HG02763 (cell line): ENCODE data around the gene ZNF335.
"Not testable (repeated sequence)": the region's sequence is repeated elsewhere in the genome, so short reads cannot be mapped to it uniquely, and the experiment has no call there.

ENCODE experiments used
- ATAC-seq: cut with Tn5 transposase; IDR thresholded peaks from one replicate; pipeline ENCODE4 v1.9.1; 2021; ENCODE audit warnings: mild to moderate bottlenecking, moderate library complexity; ENCODE audit not compliant: unreplicated experiment

The ZNF335 gene

DNA sequence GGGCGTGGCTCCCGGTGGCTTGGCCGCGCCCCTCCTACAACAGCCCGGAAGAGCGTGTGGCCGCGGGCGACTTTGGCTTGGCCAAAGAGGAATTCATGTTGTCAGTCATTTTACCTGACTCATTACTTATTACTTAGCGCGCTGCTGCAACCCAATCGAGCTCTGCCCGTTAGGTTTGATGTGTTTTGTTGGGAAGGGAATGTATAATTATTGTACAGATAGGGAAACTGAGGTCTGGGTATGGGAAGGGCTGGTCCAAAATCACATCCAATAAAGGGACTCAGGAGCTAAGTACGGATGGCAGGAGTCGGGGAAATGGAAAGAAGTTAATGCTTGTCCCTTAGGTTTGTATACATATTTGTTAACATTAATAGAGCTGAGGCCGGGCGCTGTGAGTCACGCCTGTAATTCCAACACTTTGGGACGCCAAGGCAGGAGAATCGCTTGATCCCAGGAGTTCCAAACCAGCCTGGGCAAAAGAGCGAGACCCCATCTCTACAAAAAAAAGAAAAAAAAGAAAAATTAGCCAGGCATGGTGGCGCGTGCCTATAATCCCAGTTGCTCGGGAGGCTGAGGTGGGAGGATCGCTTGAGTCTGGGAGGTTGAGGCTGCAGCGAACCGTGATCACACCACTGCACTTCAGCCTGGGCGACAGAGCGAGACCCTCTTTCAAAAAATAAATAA, 639 bp upstream of the ZNF335 start:
- ATAC-seq, result no peak

- ATAC-seq, result no peak
These were observed 653 bp downstream of the ZNF335 start for GRCh38 chr20:45971425-45971674.

DNA sequence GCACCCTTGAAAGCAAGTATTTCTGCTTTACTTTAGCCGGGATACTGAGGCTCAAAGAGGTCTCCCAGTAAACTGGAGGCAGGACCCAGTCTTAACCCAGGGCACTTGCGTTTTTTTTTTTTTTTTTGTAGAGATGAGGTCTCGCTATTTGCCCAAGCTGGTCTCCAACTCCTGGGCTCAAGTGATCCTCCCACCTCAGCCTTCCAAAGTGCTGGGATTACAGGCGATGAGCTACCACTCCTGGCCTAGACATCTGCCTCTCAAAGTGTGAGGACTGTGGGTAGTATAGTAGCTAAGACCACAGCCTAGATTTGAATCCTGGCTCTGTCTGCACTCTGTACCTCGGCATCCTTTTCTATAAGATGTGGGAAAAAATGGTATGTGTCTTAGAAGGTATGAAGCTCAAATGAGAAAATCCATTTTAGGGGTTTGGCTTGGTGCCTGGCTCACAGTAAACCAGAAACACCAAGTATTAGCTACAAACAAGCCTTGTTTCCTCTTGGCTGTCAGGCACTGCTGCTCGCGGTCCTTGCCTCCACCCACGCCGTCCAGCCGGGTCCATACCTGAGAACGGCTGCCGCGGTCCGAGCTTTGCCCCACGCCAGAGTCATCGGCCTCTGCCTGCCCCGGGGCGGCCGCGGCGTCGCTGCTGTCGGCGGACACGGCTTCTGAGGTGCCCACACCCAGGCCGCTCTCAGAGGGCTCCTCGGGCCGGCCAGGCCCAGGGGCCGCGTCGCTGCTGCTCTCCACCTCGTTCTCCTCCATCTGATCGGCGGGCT, 1.2 kb downstream of the ZNF335 start:
- ATAC-seq, result no peak

GRCh38 chr20:45969712-45970634, 2.0 kb downstream of the ZNF335 start:
- ATAC-seq, result no peak

GRCh38 chr20:45968801-45969711, 2.9 kb downstream of the ZNF335 start:
- no peak for ATAC-seq

DNA sequence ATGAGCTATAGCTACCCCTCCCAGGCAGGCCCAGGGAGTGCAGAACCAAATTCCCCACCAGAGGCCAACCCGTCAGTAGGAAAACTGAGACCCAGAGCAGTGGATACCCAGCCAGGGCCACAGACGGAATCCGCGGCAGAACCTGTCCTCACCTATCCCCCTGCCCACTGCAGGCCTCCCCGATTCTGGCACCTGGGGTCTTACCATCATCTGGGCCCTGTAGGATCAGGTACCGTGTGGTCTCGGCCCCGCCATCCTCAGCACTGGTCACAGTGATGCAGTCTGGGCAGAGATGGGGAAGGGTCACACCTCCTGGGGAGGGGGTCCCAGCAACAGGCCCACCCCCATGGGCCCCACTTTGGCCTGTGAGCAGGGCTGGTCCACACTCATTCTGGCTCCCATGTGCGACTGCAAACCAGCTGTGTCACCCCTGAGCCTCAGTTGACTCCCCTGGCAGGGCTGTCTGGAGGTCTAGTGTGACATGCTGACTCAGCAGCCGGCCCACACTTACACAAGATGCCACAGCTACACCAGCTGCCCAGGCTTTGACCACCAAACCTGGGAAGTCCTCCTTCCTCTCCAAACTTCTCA, 3.8 kb downstream of the ZNF335 start:
- no peak for ATAC-seq

DNA sequence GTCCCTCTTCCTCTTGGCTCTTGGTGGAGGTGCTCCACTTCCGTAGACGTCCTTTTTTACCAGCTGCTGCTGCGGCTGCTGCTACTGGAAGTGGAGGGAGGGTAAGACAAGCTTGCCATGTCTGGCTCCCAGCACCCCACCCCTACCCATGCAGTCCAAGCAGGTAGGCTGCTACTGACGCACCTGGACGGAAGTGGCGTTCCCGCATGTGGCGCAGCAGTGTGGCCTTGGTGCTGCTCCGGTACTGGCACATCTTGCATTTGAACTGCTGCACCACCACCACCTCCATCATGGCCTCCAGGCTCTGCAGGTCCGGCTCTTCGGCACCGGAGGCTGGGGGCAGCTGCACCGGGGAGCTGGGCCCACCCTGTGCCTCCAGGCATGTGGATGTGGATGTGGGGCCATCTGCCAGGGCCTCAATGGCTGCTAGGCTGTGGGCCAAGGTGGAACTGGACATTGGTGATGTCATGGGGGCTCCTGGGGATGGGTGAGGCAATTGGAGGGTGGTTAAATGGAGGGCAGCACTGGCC, 4.4 kb downstream of the ZNF335 start:
- ATAC-seq, result no peak

DNA sequence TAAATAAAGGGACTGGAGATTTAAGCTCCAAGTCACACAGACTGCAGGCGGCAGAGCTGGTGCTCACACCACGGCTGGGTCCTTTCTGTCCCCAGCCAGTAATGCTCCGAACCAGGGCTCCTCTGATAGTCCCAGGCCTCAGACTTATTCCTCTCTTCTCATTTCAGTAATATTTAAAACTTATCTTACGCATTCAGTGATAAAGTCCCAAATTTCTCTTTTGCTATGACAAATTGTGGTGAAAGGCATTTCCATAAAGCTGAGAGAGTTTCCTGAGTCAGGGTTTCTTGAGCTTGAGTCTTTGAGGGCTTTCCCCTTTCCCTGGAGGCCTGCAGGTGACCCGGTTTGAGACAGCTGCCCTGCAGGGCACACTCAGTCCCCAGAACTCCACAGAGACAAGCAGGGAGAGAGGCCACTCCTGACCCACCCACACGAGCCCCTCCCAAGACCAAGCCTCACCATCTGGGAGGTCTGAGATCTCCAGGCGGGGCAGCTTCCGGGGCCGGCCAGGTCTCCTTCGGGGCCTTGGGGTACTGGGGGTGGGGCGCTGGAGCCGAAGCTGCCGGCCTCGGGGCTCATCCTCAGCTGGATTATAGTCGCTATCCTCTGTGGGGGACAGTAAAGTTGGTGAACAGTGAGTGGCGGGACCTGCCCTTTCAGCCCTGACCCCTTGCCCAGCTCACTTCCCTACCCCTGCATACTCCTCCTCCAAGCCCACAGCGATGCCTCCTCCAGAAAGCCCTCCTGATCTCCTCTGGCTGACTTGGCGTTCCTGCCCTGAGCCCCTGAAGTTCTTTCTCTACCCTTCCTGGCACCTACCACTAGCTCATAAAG, 6.6 kb downstream of the ZNF335 start:
- no peak for ATAC-seq

DNA sequence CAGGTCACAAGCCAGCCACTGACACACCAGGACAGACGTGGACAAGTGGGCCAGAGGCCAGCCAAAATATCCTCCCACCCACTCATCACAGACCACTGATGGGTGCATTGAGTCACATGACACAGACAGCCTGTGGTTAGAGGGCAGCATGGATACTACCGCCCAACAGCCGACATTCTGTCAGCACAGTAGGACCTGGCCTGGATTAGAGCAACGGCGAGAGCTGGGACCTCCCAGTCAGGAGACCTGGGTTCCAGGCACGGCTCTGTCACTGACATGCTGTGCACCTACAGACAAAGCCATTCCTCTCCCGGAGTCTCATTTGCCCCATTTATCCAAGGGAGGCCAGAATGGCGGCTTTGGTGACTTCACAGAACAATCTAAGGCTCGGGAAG, 8.0 kb downstream of the ZNF335 start:
- no peak for ATAC-seq

- no peak for ATAC-seq
These were observed 8.7 kb downstream of the ZNF335 start for GRCh38 chr20:45963059-45964005.

GRCh38 chr20:45962031-45962755, 9.8 kb downstream of the ZNF335 start:
- no peak for ATAC-seq

DNA sequence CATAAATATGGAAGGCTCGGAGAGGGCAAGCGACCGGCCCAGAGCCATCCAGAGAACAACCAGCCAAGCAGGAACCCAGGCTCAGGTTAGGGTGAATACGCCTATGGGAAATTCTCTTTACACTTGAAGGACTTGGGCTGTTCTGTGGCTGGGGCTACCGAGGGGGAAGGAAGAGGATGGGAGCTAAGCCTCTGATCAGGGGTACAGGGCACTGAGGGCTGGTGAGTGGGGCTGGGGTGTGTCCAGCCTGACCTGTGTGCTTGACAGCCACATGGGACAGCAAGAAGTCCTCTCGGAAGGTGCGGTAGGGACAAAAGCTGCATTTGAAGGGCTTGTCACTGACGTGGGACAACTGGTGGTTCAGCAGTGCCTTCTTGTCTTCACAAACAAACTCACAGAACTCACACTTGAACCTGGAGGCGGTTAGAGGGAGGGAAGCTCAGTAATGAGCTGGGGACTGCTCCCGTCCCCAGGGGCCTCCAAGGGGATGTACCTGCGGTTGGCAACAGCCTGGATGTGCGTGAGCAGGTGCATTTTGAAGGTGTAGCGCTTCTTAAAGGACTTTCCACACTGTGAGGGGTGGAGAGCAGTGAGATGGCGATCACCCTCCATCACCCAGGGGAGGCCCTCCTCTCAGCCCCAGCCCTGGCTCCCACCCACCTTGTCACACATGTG, 11.9 kb downstream of the ZNF335 start:
- no peak for ATAC-seq

DNA sequence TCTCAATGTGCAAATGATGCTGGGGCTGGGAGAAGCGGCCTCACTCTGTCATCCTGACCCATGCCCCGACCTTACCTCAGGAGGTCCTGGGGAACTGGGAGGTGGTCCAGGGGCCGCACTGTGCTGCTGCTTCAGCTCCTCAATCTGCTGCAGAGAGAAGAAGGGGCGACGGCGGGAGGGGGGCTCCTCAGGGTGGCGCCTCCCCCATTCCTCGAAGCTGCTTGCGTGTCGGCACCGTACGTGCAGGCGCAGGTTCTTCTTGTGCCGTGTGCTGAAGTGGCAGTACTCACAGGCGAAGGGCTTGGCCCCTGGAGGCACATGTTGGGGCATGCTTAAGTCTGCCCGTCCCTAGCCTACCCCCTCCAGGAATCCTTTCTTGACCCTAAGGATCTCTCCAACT, 12.9 kb downstream of the ZNF335 start:
- ATAC-seq, result no peak

DNA sequence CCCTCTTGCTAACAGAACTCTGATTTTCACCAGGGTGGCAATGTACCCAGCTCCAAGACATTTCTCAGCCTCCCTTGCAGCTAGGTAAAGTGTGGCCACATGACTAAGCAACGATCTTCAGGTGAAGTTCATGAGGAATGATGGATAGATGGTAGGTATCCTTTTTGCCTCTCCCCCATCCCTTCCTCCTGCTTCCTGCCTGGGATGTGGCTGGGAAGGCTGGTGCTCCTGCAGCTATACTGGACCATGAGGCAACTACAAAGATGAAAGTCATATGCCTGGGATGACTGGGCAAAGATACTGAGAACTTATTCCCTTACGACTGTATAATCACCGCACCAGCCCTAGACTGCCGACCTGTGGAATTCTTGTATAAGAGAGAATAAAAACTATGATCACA, 13.4 kb downstream of the ZNF335 start:
- no peak for ATAC-seq

- no peak for ATAC-seq
These were observed 14.7 kb downstream of the ZNF335 start for GRCh38 chr20:45957021-45957941.

DNA sequence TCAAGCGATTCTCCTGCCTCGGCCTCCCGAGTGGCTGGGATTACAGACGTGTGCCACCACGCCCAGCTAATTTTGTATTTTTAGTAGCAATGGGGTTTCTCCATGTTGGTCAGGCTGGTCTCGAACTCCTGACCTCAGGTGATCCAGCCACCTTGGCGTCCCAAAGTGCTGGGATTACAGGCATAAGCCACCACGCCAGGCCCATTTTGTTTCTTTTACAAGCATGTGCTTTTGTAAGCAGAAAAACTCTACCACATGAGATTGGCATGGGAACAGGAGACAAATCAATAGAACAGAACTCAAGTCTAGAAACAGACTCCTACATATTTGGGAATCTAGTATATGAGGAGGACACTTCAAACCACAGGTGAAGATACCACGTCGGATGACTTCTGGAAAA, 15.7 kb downstream of the ZNF335 start:
- ATAC-seq, result not testable (repeated sequence)
